Vagina (tissue), 2 donors: Measurements from ENCODE around the gene AGMAT. TPM values are rescaled to one million over a fixed set of nuclear protein-coding genes. Genes with fewer than 3 reads are reported as not detected.

Source experiments
- DNase-seq, 2 donors: peaks; one replicate each; pipeline ENCODE4 v3.0.0-alpha.2; 2017; ENCODE audit errors: extremely low spot score in 2 of 2
- H3K27ac ChIP-seq: fragments of 200-600 bp; sonication (generic); one replicate; pipeline ENCODE4 v1.5.1; 2019
- H3K27me3 ChIP-seq: fragments of 200-600 bp; sonication (generic); one replicate; pipeline ENCODE4 v1.5.1; 2019
- H3K36me3 ChIP-seq, 2 donors: fragments of 200-600 bp; sonication (generic); one replicate each; pipeline ENCODE4 v1.5.1; 2017 to 2019
- H3K4me1 ChIP-seq: fragments of 200-600 bp; sonication (generic); one replicate; pipeline ENCODE4 v1.5.1; 2019
- H3K4me3 ChIP-seq, 2 donors: fragments of 200-600 bp; sonication (generic); 1 replicate in 1 of 2; 2 replicates in 1 of 2; pipeline ENCODE4 v1.5.1; 2016 to 2019
- H3K9me3 ChIP-seq: fragments of 200-600 bp; sonication (generic); one replicate; pipeline ENCODE4 v1.5.1; 2019
- CTCF ChIP-seq, 3 experiments: fragments of 450-650 bp in 2 of 3; fragments of 200-600 bp in 1 of 3; sonication (generic) in 1 of 3; IDR thresholded peaks; one replicate each; pipeline ENCODE4 v1.5.1; 2017 to 2019; ENCODE audit warnings: antibody characterized with exemption in 3 of 3, mild to moderate bottlenecking in 2 of 3, moderate library complexity in 2 of 3
- POLR2A ChIP-seq, 2 donors: fragments of 450-650 bp; IDR thresholded peaks; one replicate each; pipeline ENCODE4 v1.6.1; 2017; ENCODE audit warnings: antibody characterized with exemption in 2 of 2, mild to moderate bottlenecking in 2 of 2, moderate library complexity in 2 of 2
- POLR2AphosphoS5 ChIP-seq, 2 donors: sonication (generic); formaldehyde crosslinking; IDR thresholded peaks; one replicate each; pipeline ENCODE4 v1.9.0; 2017; ENCODE audit warnings: antibody characterized with exemption in 2 of 2, mild to moderate bottlenecking in 2 of 2, low read depth in 1 of 2; ENCODE audit not compliant: insufficient read depth in 1 of 2
- intact Hi-C: fragments of 100-400 bp; cut with DNase I; formaldehyde crosslinking; loops from one replicate; pipeline ENCODE4 v1.15.1; 2023
- total RNA-seq: library from RNA; depleted of rRNA; stranded (reverse); fragments of >200 nt; gene quantifications from one replicate; pipeline ENCODE4 v1.2.3, GENCODE V29; 2016

AGMAT gene
- total RNA-seq, 1 donor from 2014 or later, result 1.5 TPM

GRCh38 chr1:15540186-15540585 is 44.7 kb downstream of the AGMAT start:
- no peak for DNase-seq
- Histone ChIP-seq H3K4me1 (no peaks in the 10 kb centered on the region), H3K4me3 (no peak overlapping the region), H3K36me3 (peaks cover 0 to 62% of the 10 kb centered on the region in 2 donors), H3K27me3 (no peaks in the 10 kb centered on the region), H3K27ac (no peak overlapping the region), H3K9me3 (no peaks in the 10 kb centered on the region)
- no peak for TF ChIP-seq CTCF (IDR thresholded peaks at IDR 0.05)
- no peak for TF ChIP-seq POLR2AphosphoS5 (IDR thresholded peaks at IDR 0.05; ENCODE audit: insufficient read depth in 1 of 2, low read depth in 1 of 2)
- TF ChIP-seq POLR2A (IDR thresholded peaks at IDR 0.05), result no peak
- intact Hi-C loops, result no loop called here

DNA sequence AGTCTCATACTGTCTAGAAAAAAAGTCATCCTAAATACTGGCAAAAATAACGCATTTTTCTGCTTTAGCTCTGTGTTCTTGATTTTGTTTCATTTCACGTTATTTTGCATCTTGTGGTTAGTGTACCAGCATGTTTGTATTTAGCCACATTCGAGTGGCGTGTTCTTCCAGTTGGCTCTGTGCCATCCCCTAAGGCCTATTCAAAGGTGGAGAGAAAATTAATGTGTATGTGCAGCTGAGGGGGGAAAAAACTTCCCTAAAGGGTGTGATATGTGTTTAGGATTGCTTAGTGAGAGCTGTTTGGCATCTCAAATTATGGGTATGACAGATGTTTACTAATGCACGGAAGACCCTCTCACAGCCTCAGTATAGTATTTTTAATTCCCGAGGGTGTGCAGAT is 46.1 kb downstream of the AGMAT start:
- no peak for TF ChIP-seq CTCF (IDR thresholded peaks at IDR 0.05)
- TF ChIP-seq POLR2AphosphoS5 (IDR thresholded peaks at IDR 0.05; ENCODE audit: insufficient read depth in 1 of 2, low read depth in 1 of 2), result no peak
- no peak for TF ChIP-seq POLR2A (IDR thresholded peaks at IDR 0.05)
- Histone ChIP-seq H3K4me1 (no peaks in the 10 kb centered on the region), H3K9me3 (no peaks in the 10 kb centered on the region), H3K27me3 (no peaks in the 10 kb centered on the region), H3K27ac (no peak overlapping the region), H3K4me3 (no peak overlapping the region), H3K36me3 (peaks cover 0 to 59% of the 10 kb centered on the region in 2 donors)
- DNase-seq, result no peak
- intact Hi-C loops, result no loop called here

- no peaks in the 10 kb centered on the region for H3K9me3 ChIP-seq
- no peak for TF ChIP-seq POLR2A (IDR thresholded peaks at IDR 0.05)
- no peak for TF ChIP-seq CTCF (IDR thresholded peaks at IDR 0.05)
- TF ChIP-seq POLR2AphosphoS5 (IDR thresholded peaks at IDR 0.05; ENCODE audit: insufficient read depth in 1 of 2, low read depth in 1 of 2), result no peak
- peaks cover 14% of the 10 kb centered on the region for H3K4me1 ChIP-seq
- no peak for DNase-seq
- H3K27ac ChIP-seq, result no peak overlapping the region
- no peaks in the 10 kb centered on the region for H3K27me3 ChIP-seq
- no peak overlapping the region for H3K4me3 ChIP-seq
- peaks cover 0 to 29% of the 10 kb centered on the region in 2 donors for H3K36me3 ChIP-seq
- intact Hi-C loops, result no loop called here
These were observed 53.2 kb downstream of the AGMAT start for GRCh38 chr1:15531682-15532081.

- no peak for DNase-seq
- intact Hi-C loops, result no loop called here
- Histone ChIP-seq H3K4me3 (no peak overlapping the region), H3K36me3 (peaks cover 0 to 23% of the 10 kb centered on the region in 2 donors), H3K4me1 (peaks cover 16% of the 10 kb centered on the region), H3K27ac (no peak overlapping the region), H3K9me3 (no peaks in the 10 kb centered on the region), H3K27me3 (no peaks in the 10 kb centered on the region)
- TF ChIP-seq POLR2A (IDR thresholded peaks at IDR 0.05) (no peak), CTCF (IDR thresholded peaks at IDR 0.05) (no peak), POLR2AphosphoS5 (IDR thresholded peaks at IDR 0.05; ENCODE audit: insufficient read depth in 1 of 2, low read depth in 1 of 2) (no peak)
These were observed 53.8 kb downstream of the AGMAT start for GRCh38 chr1:15531003-15531402.

- Histone ChIP-seq H3K4me3 (peak within 1 kb of the TSS; percentile 83 to 99), H3K4me1 (peaks cover 36% of the 10 kb centered on the region), H3K9me3 (no peaks in the 10 kb centered on the region), H3K27me3 (no peaks in the 10 kb centered on the region), H3K36me3 (peaks cover 0 to 12% of the 10 kb centered on the region in 2 donors), H3K27ac (peak within 1 kb of the TSS; percentile 94)
- DNase-seq, result peak; percentile 99 to 100
- TF ChIP-seq POLR2A (IDR thresholded peaks at IDR 0.05) (peak in 1 of 2 donors; percentile 34), POLR2AphosphoS5 (IDR thresholded peaks at IDR 0.05; ENCODE audit: insufficient read depth in 1 of 2, low read depth in 1 of 2) (peak; percentile 96 to 100), CTCF (IDR thresholded peaks at IDR 0.05) (no peak)
- intact Hi-C loops, result no loop called here
These were observed 58.1 kb downstream of the AGMAT start, which contains the start of gene DNAJC16 for GRCh38 chr1:15526490-15527339. DNAJC16 (plus strand) TSS chr1:15526848; CDS start chr1:15529106, 2,258 bp downstream.
